HCT116 (cell line): ENCODE measurements around the gene LRFN4. TPM values are rescaled to one million over a fixed set of nuclear protein-coding genes. Genes with fewer than 3 reads are reported as not detected.

Experiments used
- ATAC-seq: fragments of 200-7000 bp; cut with Tn5 transposase; 2 replicates; pipeline ENCODE4 v1.9.1; 2020; ENCODE audit warnings: mild to moderate bottlenecking, moderate library complexity
- BruUV-seq: library from RNA; stranded (reverse); fragments of 400-500 nt; replicated peaks from 2 replicates; lab custom pipeline; 2021; lab: Mats Ljungman, UMichigan
- CTCF ChIA-PET: fragments of 300-600 bp; sonication (Branson Sonifier 250); formaldehyde crosslinking; loops from one replicate; lab custom pipeline; 2021; ENCODE audit warnings: antibody characterized with exemption; lab: Charles Lee
- POLR2A ChIA-PET: fragments of 300-600, 350-600 bp; sonication (Branson Sonifier 250); formaldehyde crosslinking; loops from one replicate; lab custom pipeline; 2021; ENCODE audit warnings: antibody characterized with exemption; lab: Charles Lee
- RAD21 ChIA-PET, 2 experiments: fragments of 300-600 bp; sonication (Branson Sonifier 250); formaldehyde crosslinking; loops; one replicate each; lab custom pipeline; 2023; ENCODE audit warnings: low total read pairs in 2 of 2; ENCODE audit not compliant: uncharacterized antibody in 2 of 2, unreplicated experiment in 2 of 2, low non-redundant PET in 1 of 2; lab: Charles Lee
- DNase-seq: peaks from one replicate; pipeline ENCODE4 v3.0.0-alpha.2; 2010; ENCODE audit warnings: low read depth, low spot score
- H2AFZ ChIP-seq: fragments of 200-600 bp; shearing (Covaris generic), sonication (generic); 2 replicates; pipeline ENCODE4 v1.6.1; 2017; ENCODE audit warnings: low read depth, mixed run types, mixed read lengths, antibody characterized with exemption, low read length; ENCODE audit not compliant: poor library complexity, severe bottlenecking
- H3K27ac ChIP-seq: 2 replicates; pipeline ENCODE4 v1.5.1; 2012; ENCODE audit warnings: low read depth, low read length
- H3K27me3 ChIP-seq: fragments of 200-600 bp; sonication (generic); 2 replicates; pipeline ENCODE4 v1.6.1; 2016; ENCODE audit warnings: mixed run types, low read length, mixed read lengths; ENCODE audit not compliant: insufficient read depth
- H3K36me3 ChIP-seq, 2 experiments: fragments of 200-500 bp in 1 of 2; fragments of 200-600 bp in 1 of 2; sonication (Bioruptor generic) in 1 of 2; sonication (generic) in 1 of 2; 2 replicates each; pipeline versions ENCODE4 v1.5.1 to v1.6.1; 2014 to 2016; ENCODE audit warnings: low read length in 2 of 2, inconsistent platforms in 1 of 2, mixed read lengths in 1 of 2, mixed run types in 1 of 2; ENCODE audit not compliant: insufficient read depth in 2 of 2, control insufficient read depth in 1 of 2
- H3K4me1 ChIP-seq, 2 experiments: fragments of 200-600 bp in 1 of 2; sonication (generic) in 1 of 2; 2 replicates each; pipeline versions ENCODE4 v1.5.1 to v1.6.1; 2012 to 2017; ENCODE audit warnings: low read length in 2 of 2, inconsistent platforms in 1 of 2, mild to moderate bottlenecking in 1 of 2, mixed read lengths in 1 of 2, mixed run types in 1 of 2, moderate library complexity in 1 of 2; ENCODE audit not compliant: insufficient read depth in 2 of 2, control insufficient read depth in 1 of 2
- H3K4me2 ChIP-seq: fragments of 200-600 bp; sonication (generic); 2 replicates; pipeline ENCODE4 v1.6.1; 2017; ENCODE audit warnings: mixed run types, low read length, mixed read lengths
- H3K4me3 ChIP-seq, 2 experiments: fragments of 200-600 bp in 1 of 2; sonication (generic) in 1 of 2; replicated peaks in 1 of 2; 2 replicates each; pipeline ENCODE4 v1.5.1; 2011 to 2016; ENCODE audit warnings: low read length in 2 of 2, control low read depth in 1 of 2, low read depth in 1 of 2, mild to moderate bottlenecking in 1 of 2, mixed read lengths in 1 of 2, mixed run types in 1 of 2
- H3K79me2 ChIP-seq: fragments of 200-600 bp; sonication (generic); 2 replicates; pipeline ENCODE4 v1.6.1; 2017; ENCODE audit warnings: mild to moderate bottlenecking, mixed run types, low read length, moderate library complexity, mixed read lengths; ENCODE audit not compliant: insufficient read depth
- H3K9ac ChIP-seq: fragments of 200-600 bp; sonication (generic); 2 replicates; pipeline ENCODE4 v1.6.1; 2016; ENCODE audit warnings: low read length, mixed read lengths
- H3K9me2 ChIP-seq: fragments of 200-600 bp; sonication (generic), shearing (Covaris generic); 2 replicates; pipeline ENCODE4 v1.6.1; 2017; ENCODE audit warnings: mixed run types, mild to moderate bottlenecking, moderate library complexity; ENCODE audit not compliant: insufficient read depth
- H3K9me3 ChIP-seq, 2 experiments: fragments of 200-500 bp in 1 of 2; fragments of 200-600 bp in 1 of 2; sonication (Bioruptor generic) in 1 of 2; sonication (generic) in 1 of 2; 2 replicates each; pipeline ENCODE4 v1.6.1; 2014 to 2017; ENCODE audit warnings: low read length in 2 of 2, mixed read lengths in 2 of 2, inconsistent platforms in 1 of 2, low read depth in 1 of 2, mild to moderate bottlenecking in 1 of 2, mixed run types in 1 of 2, moderate library complexity in 1 of 2; ENCODE audit not compliant: control insufficient read depth in 1 of 2, insufficient read depth in 1 of 2
- H4K20me1 ChIP-seq: fragments of 200-600 bp; sonication (generic), shearing (Covaris generic); 2 replicates; pipeline ENCODE4 v1.6.1; 2017; ENCODE audit warnings: mixed run types, mild to moderate bottlenecking, moderate library complexity; ENCODE audit not compliant: insufficient read depth
- CBX3 ChIP-seq: IDR thresholded peaks from 2 replicates; pipeline ENCODE4 v1.6.1; 2012; ENCODE audit warnings: low read depth
- FOSL1 ChIP-seq: IDR thresholded peaks from 2 replicates; pipeline ENCODE4 v1.6.1; 2012; ENCODE audit warnings: low read depth
- JUND ChIP-seq: IDR thresholded peaks from 2 replicates; pipeline ENCODE4 v1.6.1; 2012
- POLR2A ChIP-seq: IDR thresholded peaks from 2 replicates; pipeline ENCODE4 v1.7.0; 2011; ENCODE audit warnings: borderline replicate concordance; ENCODE audit not compliant: insufficient read depth, insufficient read length; ENCODE audit errors: extremely low read depth
- POLR2AphosphoS5 ChIP-seq: IDR thresholded peaks from 2 replicates; pipeline ENCODE4 v1.6.1; 2011; ENCODE audit warnings: mild to moderate bottlenecking, low read depth, low read length, moderate library complexity
- RAD21 ChIP-seq: IDR thresholded peaks from 2 replicates; pipeline ENCODE4 v1.6.1; 2012; ENCODE audit warnings: low read depth, mild to moderate bottlenecking
- TCF7L2 ChIP-seq: IDR thresholded peaks from 2 replicates; pipeline ENCODE4 v1.7.0; 2011; ENCODE audit warnings: borderline replicate concordance, inconsistent platforms; ENCODE audit not compliant: insufficient read depth, insufficient read length; ENCODE audit errors: extremely low read depth
- YY1 ChIP-seq: IDR thresholded peaks from 2 replicates; pipeline ENCODE4 v1.6.1; 2011; ENCODE audit warnings: low read length, low read depth, moderate library complexity, mild to moderate bottlenecking; ENCODE audit not compliant: insufficient replicate concordance; ENCODE audit errors: extremely low read depth
- ZBTB33 ChIP-seq: IDR thresholded peaks from 2 replicates; pipeline ENCODE4 v1.6.1; 2011; ENCODE audit warnings: mild to moderate bottlenecking, low read length, moderate library complexity; ENCODE audit not compliant: insufficient replicate concordance; ENCODE audit errors: extremely low read depth
- ZFX ChIP-seq: fragments of 450-650 bp; IDR thresholded peaks from 2 replicates; pipeline ENCODE4 v1.6.1; 2017
- ZNF274 ChIP-seq: fragments of 200-500 bp; sonication (Bioruptor generic); IDR thresholded peaks from 2 replicates; pipeline ENCODE4 v1.6.1; 2014; ENCODE audit warnings: mild to moderate bottlenecking, low read depth, low read length, inconsistent platforms
- intact Hi-C: fragments of 100-400 bp; cut with micrococcal nuclease; formaldehyde crosslinking; loops from 2 replicates; pipeline ENCODE4 v1.10.0; 2022
- total RNA-seq: library from RNA; stranded (reverse); gene quantifications from one replicate; pipeline ENCODE4 v1.2.1, GENCODE V29; 2021; ENCODE audit not compliant: unreplicated experiment
- TF ChIP-seq, protein P1 (sequence below): IDR thresholded peaks from 2 replicates; pipeline ENCODE4 v1.6.1; 2012
- TF ChIP-seq, protein P2 (sequence below), 3 experiments: fragments of 200-600 bp in 1 of 3; sonication (generic) in 1 of 3; IDR thresholded peaks in 2 of 3; conservative IDR thresholded peaks in 1 of 3; 2 replicates each; pipeline ENCODE4 v1.5.1; 2012 to 2017; ENCODE audit warnings: low read depth in 2 of 3, low read length in 2 of 3, antibody characterized with exemption in 1 of 3, borderline replicate concordance in 1 of 3, control low read depth in 1 of 3, mild to moderate bottlenecking in 1 of 3, mixed read lengths in 1 of 3, mixed run types in 1 of 3, moderate library complexity in 1 of 3; ENCODE audit not compliant: insufficient read depth in 1 of 3

LRFN4 gene
- total RNA-seq, 1 experiment from 2014 or later: 55.4 TPM

GRCh38 chr11:66849501-66850234 is 7.2 kb upstream of the LRFN4 start:
- no peak overlapping the region for H3K27ac ChIP-seq
- BruUV-seq: no TSS peak
- DNase-seq: no peak
- H3K4me1 ChIP-seq: peaks cover 0 to 8% of the 10 kb centered on the region in 2 experiments; a peak in 3 of 4 replicates
- peaks cover 21% of the 10 kb centered on the region for H3K79me2 ChIP-seq
- H3K9ac ChIP-seq: no peak overlapping the region
- ChIA-PET RAD21 (no interaction called here), POLR2A (no interaction called here), CTCF (interaction anchor here (0.6 kb wide), 1 partner anchor 552 kb away, joined by 3 read pairs; the partner anchor contains the start of gene PPP1CA)
- no peak overlapping the region for H3K4me2 ChIP-seq
- peaks cover 7 to 20% of the 10 kb centered on the region in 2 experiments for H3K36me3 ChIP-seq
- H3K9me3 ChIP-seq: no peaks in the 10 kb centered on the region
- intact Hi-C loops: no loop called here
- H3K4me3 ChIP-seq: no peak overlapping the region
- no peak for ATAC-seq
- no peaks in the 10 kb centered on the region for H3K27me3 ChIP-seq
- no peak for TF ChIP-seq JUND
- TF ChIP-seq FOSL1: no peak
- no peak for TF ChIP-seq POLR2AphosphoS5
- TF ChIP-seq ZBTB33: no peak
- no peak for TF ChIP-seq CBX3
- no peaks in the 10 kb centered on the region for H4K20me1 ChIP-seq
- H3K9me2 ChIP-seq: no peaks in the 10 kb centered on the region
- H2AFZ ChIP-seq: no peak overlapping the region

- Histone ChIP-seq H3K9ac (no peak overlapping the region), H3K79me2 (peaks cover 16% of the 10 kb centered on the region; the same call in 1 of the 2 replicates), H3K9me2 (no peaks in the 10 kb centered on the region), H3K36me3 (peaks cover 4 to 14% of the 10 kb centered on the region in 2 experiments), H3K9me3 (no peaks in the 10 kb centered on the region), H2AFZ (no peak overlapping the region), H3K4me1 (peaks cover 4 to 11% of the 10 kb centered on the region in 2 experiments; a peak in 3 of 4 replicates), H3K4me2 (no peak overlapping the region), H3K27ac (no peak overlapping the region), H4K20me1 (no peaks in the 10 kb centered on the region), H3K27me3 (no peaks in the 10 kb centered on the region), H3K4me3 (no peak overlapping the region)
- no peak for ATAC-seq
- ChIA-PET CTCF (no interaction called here), RAD21 (no interaction called here), POLR2A (no interaction called here)
- intact Hi-C loops: no loop called here
- BruUV-seq: no TSS peak
- no peak for DNase-seq
- TF ChIP-seq CBX3 (no peak), ZNF274 (no peak), ZFX (no peak), RAD21 (no peak), POLR2A (no peak), YY1 (no peak), FOSL1 (no peak), TCF7L2 (no peak)
- TF ChIP-seq, protein P1, sequence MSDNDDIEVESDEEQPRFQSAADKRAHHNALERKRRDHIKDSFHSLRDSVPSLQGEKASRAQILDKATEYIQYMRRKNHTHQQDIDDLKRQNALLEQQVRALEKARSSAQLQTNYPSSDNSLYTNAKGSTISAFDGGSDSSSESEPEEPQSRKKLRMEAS: no peak
- TF ChIP-seq, protein P2, sequence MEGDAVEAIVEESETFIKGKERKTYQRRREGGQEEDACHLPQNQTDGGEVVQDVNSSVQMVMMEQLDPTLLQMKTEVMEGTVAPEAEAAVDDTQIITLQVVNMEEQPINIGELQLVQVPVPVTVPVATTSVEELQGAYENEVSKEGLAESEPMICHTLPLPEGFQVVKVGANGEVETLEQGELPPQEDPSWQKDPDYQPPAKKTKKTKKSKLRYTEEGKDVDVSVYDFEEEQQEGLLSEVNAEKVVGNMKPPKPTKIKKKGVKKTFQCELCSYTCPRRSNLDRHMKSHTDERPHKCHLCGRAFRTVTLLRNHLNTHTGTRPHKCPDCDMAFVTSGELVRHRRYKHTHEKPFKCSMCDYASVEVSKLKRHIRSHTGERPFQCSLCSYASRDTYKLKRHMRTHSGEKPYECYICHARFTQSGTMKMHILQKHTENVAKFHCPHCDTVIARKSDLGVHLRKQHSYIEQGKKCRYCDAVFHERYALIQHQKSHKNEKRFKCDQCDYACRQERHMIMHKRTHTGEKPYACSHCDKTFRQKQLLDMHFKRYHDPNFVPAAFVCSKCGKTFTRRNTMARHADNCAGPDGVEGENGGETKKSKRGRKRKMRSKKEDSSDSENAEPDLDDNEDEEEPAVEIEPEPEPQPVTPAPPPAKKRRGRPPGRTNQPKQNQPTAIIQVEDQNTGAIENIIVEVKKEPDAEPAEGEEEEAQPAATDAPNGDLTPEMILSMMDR (IDR thresholded peaks at IDR 0.05 in 2 of 3, conservative IDR thresholded peaks at IDR 0.05 in 1 of 3; ENCODE audit: borderline replicate concordance in 1 of 3, insufficient read depth in 1 of 3, low read depth in 2 of 3, low read length in 2 of 3): no peak
These were observed 6.7 kb upstream of the LRFN4 start for GRCh38 chr11:66850235-66850587.
